Measurements from ENCODE around the gene CD300A. TPM values are rescaled to one million over a fixed set of nuclear protein-coding genes. Genes with fewer than 3 reads are reported as not detected.
A peak's percentile ranks its signal among the peaks of the same experiment; 100 is the strongest.

CD300A gene
- total RNA-seq, 3 donors from 2014 or later (not counting 1 experiment from before 2014, with no cell fraction given): 287 to 370 (median 295) TPM

GRCh38 chr17:74512624-74513091 lies 46.2 kb downstream of the CD300A start:
- Mint-ChIP-seq H3K36me3 (peaks cover 8% of the 10 kb centered on the region), H3K4me3 (no peak overlapping the region), H3K27ac (peak overlapping the region; percentile 35 to 97), H3K9me3 (peaks cover 0 to 10% of the 10 kb centered on the region in 2 donors), H3K4me1 (peaks cover 13 to 16% of the 10 kb centered on the region in 2 donors), H3K27me3 (ENCODE audit: low read depth in 2 of 2) (peaks cover 8 to 10% of the 10 kb centered on the region in 2 donors)
- intact Hi-C loops (cut with micrococcal nuclease): no loop called here
- ATAC-seq: peak in 2 of 3 donors; percentile 50 to 61
- Histone ChIP-seq H3K9me3 (ENCODE audit: control insufficient read depth, insufficient read depth, low read length) (no peaks in the 10 kb centered on the region), H3K27ac (ENCODE audit: low read length) (peak overlapping the region; percentile 41), H3K27me3 (ENCODE audit: control insufficient read depth, insufficient read depth, low read length) (no peaks in the 10 kb centered on the region), H3K4me3 (ENCODE audit: low read length) (no peak overlapping the region), H3K36me3 (ENCODE audit: control insufficient read depth, insufficient read depth, low read length) (no peaks in the 10 kb centered on the region), H3K4me1 (ENCODE audit: control insufficient read depth, insufficient read depth, low read length) (peaks cover 10% of the 10 kb centered on the region)
- WGBS (ENCODE audit: insufficient coverage): 44% methylated on average over 7 of the region's 7 CpGs
- no peak for TF ChIP-seq CTCF (IDR thresholded peaks at IDR 0.05)
- DNase-seq: peak in 1 of 2 donors; percentile 17

GRCh38 chr17:74513987-74514631 lies 47.7 kb downstream of the CD300A start:
- Histone ChIP-seq H3K4me1 (ENCODE audit: control insufficient read depth, insufficient read depth, low read length) (peaks cover 10% of the 10 kb centered on the region), H3K36me3 (ENCODE audit: control insufficient read depth, insufficient read depth, low read length) (no peaks in the 10 kb centered on the region), H3K4me3 (ENCODE audit: low read length) (no peak overlapping the region), H3K27me3 (ENCODE audit: control insufficient read depth, insufficient read depth, low read length) (no peaks in the 10 kb centered on the region), H3K27ac (ENCODE audit: low read length) (peak overlapping the region; percentile 5), H3K9me3 (ENCODE audit: control insufficient read depth, insufficient read depth, low read length) (peaks cover 2% of the 10 kb centered on the region)
- Mint-ChIP-seq H3K9me3 (peaks cover 2 to 10% of the 10 kb centered on the region in 2 donors), H3K4me3 (peak overlapping the region; percentile 82), H3K36me3 (peaks cover 8% of the 10 kb centered on the region), H3K27me3 (ENCODE audit: low read depth in 2 of 2) (peaks cover 8 to 10% of the 10 kb centered on the region in 2 donors), H3K27ac (peak overlapping the region; percentile 97), H3K4me1 (peaks cover 13 to 16% of the 10 kb centered on the region in 2 donors)
- intact Hi-C loops (cut with micrococcal nuclease): loop anchor here (2.0 kb wide), 1 partner anchor 19 kb away; no protein-coding TSS in a partner anchor
- WGBS (ENCODE audit: insufficient coverage): 91% methylated on average over 3 of the region's 3 CpGs
- ATAC-seq: peak; percentile 48 to 71 (median 68)
- DNase-seq: peak; percentile 78 to 79
- no peak for TF ChIP-seq CTCF (IDR thresholded peaks at IDR 0.05)

GRCh38 chr17:74514632-74515334 lies 48.3 kb downstream of the CD300A start:
- ATAC-seq (peak; percentile 50 to 62 (median 62)), DNase-seq (peak in 1 of 2 donors; percentile 78)
- Mint-ChIP-seq H3K4me3 (peak overlapping the region; percentile 82), H3K27ac (peak overlapping the region; percentile 97), H3K36me3 (peaks cover 8% of the 10 kb centered on the region), H3K27me3 (ENCODE audit: low read depth in 2 of 2) (peaks cover 8 to 10% of the 10 kb centered on the region in 2 donors), H3K9me3 (peaks cover 2 to 10% of the 10 kb centered on the region in 2 donors), H3K4me1 (peaks cover 17 to 20% of the 10 kb centered on the region in 2 donors)
- TF ChIP-seq CTCF (IDR thresholded peaks at IDR 0.05): no peak
- intact Hi-C loops (cut with micrococcal nuclease): loop anchor here (2.0 kb wide), 1 partner anchor 18 kb away; no protein-coding TSS in a partner anchor
- H3K27ac ChIP-seq (ENCODE audit: low read length): peak overlapping the region; percentile 5
- WGBS (ENCODE audit: insufficient coverage): 97% methylated on average over 10 of the region's 10 CpGs
- peaks cover 2% of the 10 kb centered on the region for H3K9me3 ChIP-seq (ENCODE audit: control insufficient read depth, insufficient read depth, low read length)
- peaks cover 10% of the 10 kb centered on the region for H3K4me1 ChIP-seq (ENCODE audit: control insufficient read depth, insufficient read depth, low read length)
- no peaks in the 10 kb centered on the region for H3K27me3 ChIP-seq (ENCODE audit: control insufficient read depth, insufficient read depth, low read length)
- H3K4me3 ChIP-seq (ENCODE audit: low read length): no peak overlapping the region
- no peaks in the 10 kb centered on the region for H3K36me3 ChIP-seq (ENCODE audit: control insufficient read depth, insufficient read depth, low read length)
